NK-92 (cell line): Measurements from ENCODE around the gene LRRC56.

ENCODE experiments used
- DNase-seq: peaks from one replicate; lab custom pipeline; 2025; ENCODE audit not compliant: unreplicated experiment; lab: John Stamatoyannopoulos, UW

Gene LRRC56

GRCh38 chr11:592501-592900 lies 55.2 kb downstream of the LRRC56 start:
- no peak for DNase-seq

- no peak for DNase-seq
Measured at GRCh38 chr11:592918-593317, 55.6 kb downstream of the LRRC56 start.

DNA sequence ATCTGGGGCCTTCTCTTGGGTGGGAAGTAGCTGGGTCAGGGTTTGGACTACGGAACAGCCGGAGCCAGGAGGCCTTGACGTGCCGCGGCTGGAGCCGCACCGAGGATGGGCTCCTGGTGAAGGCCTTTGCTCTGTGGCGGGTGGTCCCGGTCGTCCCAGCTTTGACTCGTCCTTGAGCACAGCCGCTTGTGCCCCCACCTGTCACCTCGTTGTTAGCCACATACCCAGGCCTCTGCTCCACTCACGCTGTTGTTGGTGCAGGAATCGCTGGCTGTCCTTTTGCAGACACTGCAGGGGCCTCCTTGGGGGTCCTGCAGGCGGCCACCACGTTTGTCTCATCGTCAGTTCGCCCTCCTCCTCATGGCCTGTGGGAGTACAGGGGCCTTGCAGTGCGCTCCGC lies 56.0 kb downstream of the LRRC56 start:
- DNase-seq, result no peak

DNA sequence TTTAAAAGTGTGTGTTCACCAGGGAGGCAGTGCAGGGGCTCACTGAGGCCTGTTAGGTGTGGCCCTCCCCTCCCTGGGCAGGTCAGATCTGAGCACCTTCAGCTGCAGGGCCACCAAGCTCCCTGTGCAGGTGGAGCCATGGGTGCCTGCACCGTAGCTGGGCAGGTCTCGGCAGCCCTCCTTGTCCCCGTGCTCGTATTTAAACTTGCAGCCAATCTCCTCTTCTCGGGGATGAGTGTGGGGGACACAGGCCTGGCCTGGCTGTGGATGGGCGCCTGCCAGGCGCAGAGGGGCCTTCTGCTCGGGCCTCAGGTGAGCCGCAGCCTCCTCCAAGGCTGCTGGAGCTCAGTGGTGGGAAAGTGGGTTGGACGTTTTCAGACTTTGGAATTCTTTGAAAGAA lies 58.1 kb downstream of the LRRC56 start:
- DNase-seq, result no peak

GRCh38 chr11:596374-596773 lies 59.0 kb downstream of the LRRC56 start:
- DNase-seq, result no peak

DNA sequence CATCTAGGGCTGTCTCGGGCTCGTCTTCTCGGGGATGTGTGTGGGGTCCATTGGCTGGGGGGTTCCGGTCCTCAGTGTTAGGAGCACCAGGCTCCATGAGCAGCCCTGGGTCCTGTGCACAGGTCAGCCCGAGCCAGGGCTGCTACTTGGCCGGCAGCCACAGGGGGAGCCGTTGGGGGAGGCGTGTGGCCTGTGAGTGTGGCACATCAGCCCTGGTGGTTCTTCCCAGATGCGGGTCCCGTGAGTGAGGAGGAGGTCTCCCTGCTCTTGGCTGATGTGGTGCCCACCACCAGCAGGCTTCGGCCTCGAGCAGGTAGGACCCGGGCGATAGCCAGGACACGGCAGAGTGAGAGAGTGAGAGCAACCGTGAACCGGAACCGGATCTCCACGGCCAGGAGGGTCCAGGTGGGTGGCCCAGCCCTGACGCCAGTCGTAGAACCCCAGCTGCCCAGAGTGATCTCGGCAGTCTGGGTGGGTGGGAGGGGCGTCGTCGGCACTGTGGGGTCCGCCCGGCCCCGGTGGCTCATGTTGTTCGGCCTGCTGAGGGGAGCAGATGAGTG lies 59.9 kb downstream of the LRRC56 start:
- no peak for DNase-seq

DNA sequence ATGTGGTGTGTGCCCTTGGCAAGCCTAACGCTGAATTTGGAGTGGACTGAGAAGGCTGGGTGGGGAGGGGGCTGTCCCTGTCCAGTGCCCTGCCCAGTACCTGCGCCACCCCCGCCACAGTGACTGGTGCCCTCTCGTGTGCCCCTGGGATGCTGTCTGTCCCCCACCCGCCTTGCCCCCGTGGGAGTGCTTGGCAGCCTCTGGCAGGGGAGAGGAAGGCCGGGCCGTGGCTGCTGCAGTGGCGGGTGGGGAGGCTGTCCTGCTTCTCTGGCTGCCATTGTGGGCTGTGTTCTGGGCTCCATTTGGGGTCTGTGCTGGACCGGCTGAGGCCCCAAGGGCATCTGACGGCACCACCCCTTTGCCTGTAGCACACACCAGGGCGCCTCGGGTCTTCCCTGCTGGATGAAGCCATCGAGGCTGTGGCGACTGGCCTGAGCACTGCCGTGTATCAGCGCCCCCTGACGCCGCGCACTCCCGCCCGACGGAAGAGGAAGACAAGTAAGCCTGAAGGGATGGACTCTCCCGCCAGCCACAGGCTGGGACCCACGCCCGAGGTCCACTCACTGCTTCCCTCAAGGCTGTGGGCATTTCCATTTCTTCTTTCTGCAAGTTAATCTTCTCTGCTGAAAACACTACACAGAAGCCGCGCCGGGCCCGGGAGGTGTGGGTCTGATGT lies 60.8 kb downstream of the LRRC56 start:
- DNase-seq, result no peak

DNA sequence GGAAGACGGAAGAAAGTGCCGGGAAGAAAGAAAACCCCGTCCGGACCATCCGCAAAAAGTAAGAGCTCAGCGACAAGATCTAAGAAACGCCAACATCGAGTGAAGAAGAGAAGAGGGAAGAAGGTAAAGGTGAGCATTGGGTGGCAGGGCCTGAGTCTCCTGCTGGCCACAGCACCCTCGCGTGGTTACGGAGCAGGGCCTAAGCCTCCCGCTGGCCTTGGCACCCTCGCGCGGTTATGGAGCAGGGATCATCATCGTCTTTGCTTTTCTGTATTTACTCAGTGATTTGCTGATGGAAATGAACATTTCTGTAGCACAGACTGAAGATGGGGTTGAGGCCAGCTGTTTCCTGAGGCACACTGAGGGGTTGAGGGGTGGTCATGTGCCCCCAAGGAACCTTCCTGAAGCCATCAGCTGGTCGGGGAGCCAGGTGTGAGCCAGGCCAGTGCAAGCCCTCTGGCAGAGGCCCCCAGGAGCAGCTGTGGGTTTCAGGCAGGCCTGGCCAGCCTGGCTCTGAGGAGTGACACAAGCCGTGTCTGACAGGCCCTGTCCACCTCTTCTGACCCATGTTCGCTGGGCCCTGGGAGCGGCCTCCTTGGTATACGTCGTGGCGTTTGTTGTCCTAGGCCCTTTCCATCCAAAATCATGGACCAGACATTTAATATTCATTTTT lies 64.4 kb downstream of the LRRC56 start:
- no peak for DNase-seq

- DNase-seq, result no peak
Measured at GRCh38 chr11:603154-603553, 65.8 kb downstream of the LRRC56 start.
